ENCODE results near the gene IFT122. TPM values are rescaled to one million over a fixed set of nuclear protein-coding genes. Genes with fewer than 3 reads are reported as not detected.

Gene IFT122
- total RNA-seq, 1 donor from 2014 or later: 13.7 TPM

DNA sequence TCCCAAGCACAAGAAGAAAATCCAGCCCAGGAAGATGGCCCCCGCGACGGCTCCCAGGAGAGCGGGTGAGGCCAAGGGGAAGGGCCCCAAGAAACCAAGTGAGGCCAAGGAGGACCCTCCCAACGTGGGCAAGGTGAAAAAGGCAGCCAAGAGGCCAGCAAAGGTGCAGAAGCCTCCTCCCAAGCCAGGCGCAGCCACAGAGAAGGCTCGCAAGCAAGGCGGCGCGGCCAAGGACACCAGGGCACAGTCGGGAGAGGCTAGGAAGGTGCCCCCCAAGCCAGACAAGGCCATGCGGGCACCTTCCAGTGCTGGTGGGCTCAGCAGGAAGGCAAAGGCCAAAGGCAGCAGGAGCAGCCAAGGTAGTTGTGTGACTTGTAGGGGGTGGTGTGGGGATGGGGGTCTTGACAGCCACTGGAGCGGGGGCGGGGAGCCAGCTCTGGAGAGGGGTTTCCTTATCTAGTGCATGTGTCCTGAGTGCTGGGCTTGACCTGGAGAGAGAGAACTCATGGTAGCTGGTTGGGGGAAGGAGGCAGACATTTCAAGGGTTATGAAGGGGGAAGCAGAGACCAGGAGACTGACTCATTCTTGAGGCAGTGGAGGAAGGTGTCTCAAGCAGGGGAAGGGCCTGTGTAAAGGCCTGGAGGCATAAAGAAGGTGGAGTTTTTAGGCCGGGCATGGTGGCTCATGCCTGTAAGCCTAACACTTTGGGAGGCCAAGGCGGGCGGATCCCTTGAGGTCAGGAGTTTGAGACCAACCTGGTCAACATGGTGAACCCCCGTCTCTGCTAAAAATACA lies 109.2 kb downstream of the IFT122 start:
- Mint-ChIP-seq H3K4me1 (no peaks in the 10 kb centered on the region), H3K4me3 (no peak overlapping the region)

DNA sequence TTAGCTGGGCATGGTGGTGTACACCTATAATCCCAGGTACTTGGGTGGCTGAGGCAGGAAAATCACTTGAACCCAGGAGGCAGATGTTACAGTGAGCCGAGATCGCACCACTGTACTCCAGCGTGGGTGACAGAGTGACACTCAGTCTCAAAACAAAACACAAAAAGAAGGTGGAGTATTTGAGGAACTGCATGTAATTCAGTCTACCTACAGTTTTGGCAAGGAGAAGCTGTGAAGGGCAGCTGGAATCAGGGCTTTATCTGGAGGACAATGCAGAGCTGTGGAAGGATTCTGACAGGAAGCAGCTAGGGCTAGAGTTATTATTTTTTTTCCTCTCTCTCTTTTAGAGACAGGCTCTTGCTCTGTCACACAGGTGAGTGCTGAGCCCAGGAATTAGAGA lies 109.8 kb downstream of the IFT122 start:
- H3K36me3 Mint-ChIP-seq (ENCODE audit: low read depth): no peaks in the 10 kb centered on the region
- H3K4me3 Mint-ChIP-seq: no peak overlapping the region
- H3K4me1 Mint-ChIP-seq: no peaks in the 10 kb centered on the region
- no peak overlapping the region for H3K27ac Mint-ChIP-seq
- intact Hi-C loops (cut with micrococcal nuclease): no loop called here
- DNase-seq: no peak
- peaks cover 15% of the 10 kb centered on the region for H3K27me3 Mint-ChIP-seq
- H3K9me3 Mint-ChIP-seq: no peaks in the 10 kb centered on the region

More for the DNA sequence above, 109.2 kb downstream of the IFT122 start:
- Mint-ChIP-seq H3K27me3 (peaks cover 10% of the 10 kb centered on the region), H3K9me3 (no peaks in the 10 kb centered on the region), H3K27ac (no peak overlapping the region), H3K36me3 (ENCODE audit: low read depth) (no peaks in the 10 kb centered on the region)
- intact Hi-C loops (cut with micrococcal nuclease): no loop called here
- DNase-seq: no peak

DNA sequence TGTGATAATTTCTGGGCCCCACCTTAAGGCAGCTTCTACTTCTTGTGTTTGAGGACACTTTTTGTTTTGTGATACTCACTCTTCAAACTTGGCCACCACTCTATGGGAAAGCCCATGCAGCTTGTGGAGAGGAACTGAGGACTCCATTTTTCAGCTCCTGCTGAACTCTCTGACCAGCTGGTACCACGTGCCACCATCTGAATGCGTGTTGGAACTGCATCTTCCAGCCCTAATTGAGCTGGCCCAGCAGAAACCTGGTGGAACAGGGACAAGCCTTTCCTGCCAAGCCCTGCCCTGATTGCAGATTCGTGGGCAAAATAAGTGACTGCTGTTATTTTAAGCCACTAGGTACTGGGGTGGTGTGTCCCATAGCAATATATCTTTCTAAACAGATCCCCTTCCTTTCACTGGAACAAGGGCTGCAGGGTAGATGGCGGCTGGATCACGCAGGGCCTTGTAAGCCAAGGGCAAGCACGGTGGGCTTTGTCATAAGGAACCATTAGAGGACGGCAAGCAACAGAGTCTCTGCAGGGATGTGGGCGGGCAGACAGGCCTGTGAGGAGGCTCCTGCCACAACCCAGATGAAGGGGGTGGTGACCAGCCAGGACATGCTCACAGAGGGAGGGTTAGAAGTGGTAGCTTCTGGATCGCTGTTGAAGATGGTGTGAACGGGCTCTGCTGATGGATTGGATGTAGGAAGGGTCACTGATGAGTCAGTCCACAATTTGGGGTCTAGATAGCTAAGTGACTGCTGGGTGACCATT lies 112.4 kb downstream of the IFT122 start:
- intact Hi-C loops (cut with micrococcal nuclease): no loop called here
- H3K9me3 Mint-ChIP-seq: no peaks in the 10 kb centered on the region
- H3K4me1 Mint-ChIP-seq: no peaks in the 10 kb centered on the region
- no peak overlapping the region for H3K27ac Mint-ChIP-seq
- no peak for DNase-seq
- H3K36me3 Mint-ChIP-seq (ENCODE audit: low read depth): no peaks in the 10 kb centered on the region
- H3K4me3 Mint-ChIP-seq: no peak overlapping the region
- peaks cover 18% of the 10 kb centered on the region for H3K27me3 Mint-ChIP-seq

DNA sequence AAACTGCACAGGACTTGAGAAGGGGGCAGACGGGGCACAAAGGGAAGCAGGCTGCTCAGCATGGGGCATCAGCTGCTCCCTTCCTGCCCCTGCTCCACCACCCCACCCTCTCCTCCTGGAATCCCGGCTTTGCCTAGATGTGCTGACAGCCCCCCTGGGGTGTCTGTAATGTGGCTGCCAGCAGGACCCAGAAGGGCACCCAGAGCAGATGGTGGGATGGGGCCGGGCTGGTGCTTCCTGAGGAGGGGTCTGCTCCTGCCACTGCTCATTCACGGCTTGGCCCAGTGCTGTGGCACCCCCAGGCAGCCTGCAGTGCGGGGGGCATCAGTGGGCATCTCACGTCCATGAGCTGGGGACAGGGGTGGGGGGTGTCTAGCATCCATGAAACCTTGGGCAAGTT lies 113.1 kb downstream of the IFT122 start:
- intact Hi-C loops (cut with micrococcal nuclease): no loop called here
- no peaks in the 10 kb centered on the region for H3K4me1 Mint-ChIP-seq
- H3K27ac Mint-ChIP-seq: no peak overlapping the region
- peaks cover 19% of the 10 kb centered on the region for H3K27me3 Mint-ChIP-seq
- no peaks in the 10 kb centered on the region for H3K9me3 Mint-ChIP-seq
- no peak for DNase-seq
- H3K36me3 Mint-ChIP-seq (ENCODE audit: low read depth): no peaks in the 10 kb centered on the region
- no peak overlapping the region for H3K4me3 Mint-ChIP-seq

DNA sequence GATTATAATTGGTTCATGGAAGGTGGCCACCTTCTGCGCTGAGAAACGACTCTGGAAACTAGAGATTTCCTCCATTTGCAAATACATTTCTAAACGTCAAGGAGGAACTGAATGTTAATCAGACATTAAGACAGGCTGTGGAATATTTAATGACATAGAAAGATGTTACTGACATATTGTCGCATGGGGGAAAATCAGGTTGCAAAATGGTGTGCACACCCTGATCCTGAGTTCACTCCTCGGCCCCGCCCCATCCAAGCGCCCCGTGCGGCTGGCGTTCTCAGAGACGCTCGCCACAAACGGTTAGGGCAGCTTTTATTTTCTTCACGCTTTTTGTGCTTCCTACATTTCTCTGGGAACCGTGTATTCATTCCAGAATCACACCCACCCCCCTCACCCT lies 113.7 kb downstream of the IFT122 start:
- H3K27me3 Mint-ChIP-seq: peaks cover 22% of the 10 kb centered on the region
- no peak overlapping the region for H3K27ac Mint-ChIP-seq
- intact Hi-C loops (cut with micrococcal nuclease): no loop called here
- H3K4me3 Mint-ChIP-seq: peak overlapping the region; percentile 1
- peaks cover 3% of the 10 kb centered on the region for H3K4me1 Mint-ChIP-seq
- no peak for DNase-seq
- H3K9me3 Mint-ChIP-seq: no peaks in the 10 kb centered on the region
- H3K36me3 Mint-ChIP-seq (ENCODE audit: low read depth): no peaks in the 10 kb centered on the region

- Mint-ChIP-seq H3K27me3 (peaks cover 22% of the 10 kb centered on the region), H3K4me3 (peak overlapping the region; percentile 1), H3K36me3 (ENCODE audit: low read depth) (no peaks in the 10 kb centered on the region), H3K9me3 (no peaks in the 10 kb centered on the region), H3K4me1 (peaks cover 3% of the 10 kb centered on the region), H3K27ac (no peak overlapping the region)
- no peak for DNase-seq
- intact Hi-C loops (cut with micrococcal nuclease): no loop called here
Measured at GRCh38 chr3:129554356-129555152, 114.5 kb downstream of the IFT122 start.

GRCh38 chr3:129555153-129555550 lies 115.1 kb downstream of the IFT122 start:
- Mint-ChIP-seq H3K36me3 (ENCODE audit: low read depth) (no peaks in the 10 kb centered on the region), H3K4me1 (peaks cover 3% of the 10 kb centered on the region), H3K4me3 (no peak overlapping the region), H3K9me3 (no peaks in the 10 kb centered on the region), H3K27me3 (peaks cover 22% of the 10 kb centered on the region), H3K27ac (no peak overlapping the region)
- intact Hi-C loops (cut with micrococcal nuclease): no loop called here
- DNase-seq: no peak

GRCh38 chr3:129555616-129556357 lies 115.8 kb downstream of the IFT122 start:
- peaks cover 4% of the 10 kb centered on the region for H3K4me1 Mint-ChIP-seq
- H3K27ac Mint-ChIP-seq: no peak overlapping the region
- no peaks in the 10 kb centered on the region for H3K9me3 Mint-ChIP-seq
- no peak overlapping the region for H3K4me3 Mint-ChIP-seq
- peaks cover 22% of the 10 kb centered on the region for H3K27me3 Mint-ChIP-seq
- H3K36me3 Mint-ChIP-seq (ENCODE audit: low read depth): no peaks in the 10 kb centered on the region
- intact Hi-C loops (cut with micrococcal nuclease): no loop called here
- no peak for DNase-seq

DNA sequence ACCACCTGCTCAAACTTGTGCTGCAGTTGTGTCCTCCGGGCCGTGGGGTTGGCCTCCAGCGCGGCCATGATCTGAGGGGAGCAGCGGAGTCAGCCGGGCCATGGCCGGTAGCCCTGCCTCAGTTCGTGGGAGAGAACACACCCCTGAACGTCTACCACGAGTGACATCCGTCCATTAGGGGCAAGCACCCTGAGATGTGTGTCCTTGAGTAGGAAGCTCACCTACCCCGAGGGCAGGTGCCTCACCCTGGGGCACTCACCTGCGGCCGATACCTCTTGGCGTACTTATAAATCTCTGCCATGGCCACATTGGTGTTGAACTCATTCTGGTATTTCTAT lies 116.3 kb downstream of the IFT122 start:
- intact Hi-C loops (cut with micrococcal nuclease): no loop called here
- no peaks in the 10 kb centered on the region for H3K9me3 Mint-ChIP-seq
- no peak overlapping the region for H3K4me3 Mint-ChIP-seq
- peaks cover 4% of the 10 kb centered on the region for H3K4me1 Mint-ChIP-seq
- H3K27me3 Mint-ChIP-seq: peaks cover 21% of the 10 kb centered on the region
- H3K27ac Mint-ChIP-seq: no peak overlapping the region
- no peak for DNase-seq
- H3K36me3 Mint-ChIP-seq (ENCODE audit: low read depth): no peaks in the 10 kb centered on the region

DNA sequence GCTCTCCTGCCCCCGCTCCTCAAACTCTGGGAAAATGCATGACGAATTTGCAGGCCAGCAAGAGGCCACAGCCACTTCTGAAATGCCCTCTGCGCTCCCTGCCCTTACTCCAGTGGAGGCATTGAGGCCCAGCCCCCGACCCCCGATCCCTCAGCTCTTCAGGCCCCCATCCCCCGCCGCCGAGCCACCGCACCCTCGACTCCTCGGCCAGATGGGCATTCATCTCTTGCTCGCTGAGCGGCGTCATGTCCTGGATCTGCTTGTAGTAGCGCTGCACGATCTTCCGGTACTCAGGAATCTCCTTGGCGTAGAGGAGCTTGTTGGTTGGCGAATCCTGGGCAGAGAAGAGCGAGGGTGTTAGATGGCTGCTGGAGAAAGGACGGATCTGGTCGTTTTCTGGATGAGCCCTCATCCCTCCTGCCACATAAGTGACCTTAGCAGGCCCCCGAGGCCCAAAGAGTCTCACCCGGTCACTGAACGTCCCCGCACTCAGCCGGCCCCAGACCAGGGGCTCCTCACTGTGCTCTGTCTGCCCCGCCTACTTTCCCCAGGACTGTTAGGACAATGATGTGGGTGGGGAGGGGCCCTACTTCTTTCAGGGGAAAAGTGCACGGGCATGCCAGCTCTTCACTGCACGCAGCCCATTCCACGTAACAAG lies 117.0 kb downstream of the IFT122 start:
- peaks cover 4% of the 10 kb centered on the region for H3K4me1 Mint-ChIP-seq
- intact Hi-C loops (cut with micrococcal nuclease): no loop called here
- no peak overlapping the region for H3K4me3 Mint-ChIP-seq
- no peaks in the 10 kb centered on the region for H3K36me3 Mint-ChIP-seq (ENCODE audit: low read depth)
- peaks cover 19% of the 10 kb centered on the region for H3K27me3 Mint-ChIP-seq
- H3K27ac Mint-ChIP-seq: no peak overlapping the region
- no peak for DNase-seq
- no peaks in the 10 kb centered on the region for H3K9me3 Mint-ChIP-seq

DNA sequence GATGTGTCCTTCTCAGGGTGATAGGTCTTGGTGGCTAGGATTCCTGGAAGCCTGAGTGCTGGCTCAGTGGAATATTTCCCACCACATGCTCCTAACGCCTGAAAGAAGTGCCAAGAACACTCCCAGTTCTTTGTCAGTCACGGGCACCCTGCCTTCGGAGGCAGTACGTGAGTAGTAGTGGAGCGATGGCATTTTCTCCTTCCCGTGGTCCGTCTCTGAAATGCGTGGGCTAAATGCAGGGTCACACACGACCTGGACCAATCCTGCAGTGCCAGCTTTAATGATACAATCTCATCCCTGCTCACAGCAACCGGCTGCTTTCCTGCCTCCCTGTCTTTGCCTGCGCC lies 117.5 kb downstream of the IFT122 start:
- intact Hi-C loops (cut with micrococcal nuclease): no loop called here
- no peaks in the 10 kb centered on the region for H3K9me3 Mint-ChIP-seq
- no peak overlapping the region for H3K4me3 Mint-ChIP-seq
- no peak overlapping the region for H3K27ac Mint-ChIP-seq
- H3K27me3 Mint-ChIP-seq: peaks cover 18% of the 10 kb centered on the region
- no peak for DNase-seq
- no peaks in the 10 kb centered on the region for H3K36me3 Mint-ChIP-seq (ENCODE audit: low read depth)
- H3K4me1 Mint-ChIP-seq: peaks cover 4% of the 10 kb centered on the region

- intact Hi-C loops (cut with micrococcal nuclease): no loop called here
- DNase-seq: no peak
- H3K27ac Mint-ChIP-seq: no peak overlapping the region
- no peaks in the 10 kb centered on the region for H3K9me3 Mint-ChIP-seq
- H3K36me3 Mint-ChIP-seq (ENCODE audit: low read depth): no peaks in the 10 kb centered on the region
- peaks cover 4% of the 10 kb centered on the region for H3K4me1 Mint-ChIP-seq
- H3K4me3 Mint-ChIP-seq: no peak overlapping the region
- H3K27me3 Mint-ChIP-seq: peaks cover 14% of the 10 kb centered on the region
Measured at GRCh38 chr3:129558081-129558771, 118.2 kb downstream of the IFT122 start.
